Activated CD8-positive, alpha-beta memory T cell treated with anti-CD3 and anti-CD28 coated beads, Interleukin-2, amount 50 U/mL, for 24 hours (primary cell): ENCODE measurements around the gene RARS1.

Experiments
- DNase-seq: peaks from one replicate; pipeline ENCODE4 v3.0.0-alpha.2; 2020; ENCODE audit errors: extremely low read depth

Gene RARS1

GRCh38 chr5:168557389-168557788, 71.1 kb downstream of the RARS1 start:
- no peak for DNase-seq

DNA sequence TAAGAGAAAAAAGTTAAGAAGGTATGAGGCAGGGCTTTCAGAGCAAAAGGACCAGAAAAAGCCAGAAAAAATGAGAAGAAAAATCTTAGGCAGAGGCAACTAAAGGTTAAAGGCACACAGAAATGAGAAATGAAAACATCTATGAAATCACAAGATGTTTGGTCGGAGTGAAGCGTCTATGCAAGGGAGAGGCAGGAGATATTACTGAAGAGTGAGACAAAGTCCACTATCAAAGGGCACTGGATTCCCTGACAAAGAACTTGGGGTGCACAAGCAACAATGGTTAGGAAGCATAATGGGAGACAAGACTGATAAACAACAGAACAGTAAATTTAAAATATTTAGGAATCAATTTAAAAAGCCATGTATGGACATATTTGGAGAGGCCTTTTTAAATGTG, 76.0 kb downstream of the RARS1 start:
- no peak for DNase-seq

DNA sequence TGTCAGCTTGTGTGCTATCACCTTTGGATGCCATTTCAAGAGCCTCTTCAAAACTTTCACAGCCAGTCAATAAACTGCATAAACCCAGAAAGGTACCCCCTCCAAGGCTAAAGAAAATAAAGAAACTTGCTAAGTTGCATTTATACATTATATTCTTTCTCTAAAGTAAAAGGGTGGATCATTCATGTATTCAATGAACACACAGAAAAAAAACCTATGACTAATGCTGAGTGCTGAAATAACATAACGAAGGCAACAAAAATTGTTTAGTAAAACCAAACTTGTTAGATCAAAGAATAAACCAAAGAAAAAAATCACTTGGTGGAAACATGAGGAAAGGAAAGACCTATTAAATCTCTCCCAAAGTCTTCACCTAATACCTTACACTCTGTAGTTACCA, 77.7 kb downstream of the RARS1 start:
- DNase-seq = no peak

- DNase-seq = no peak
These were observed 82.5 kb downstream of the RARS1 start for GRCh38 chr5:168568738-168569137.
